ENCODE results near the gene LYRM4. TPM values are rescaled to one million over a fixed set of nuclear protein-coding genes. Genes with fewer than 3 reads are reported as not detected.

LYRM4 gene
- total RNA-seq, 1 experiment from 2014 or later, result 36.5 TPM

- peak; percentile 11 to 17 for DNase-seq
- H3K27ac ChIP-seq, result peak within 1 kb of the TSS; percentile 33
These were observed 175.7 kb downstream of the LYRM4 start, which contains the start of gene PPP1R3G for GRCh38 chr6:5084781-5085647. Gene PPP1R3G (plus strand): TSS chr6:5085341. CDS start chr6:5085486, 145 bp downstream.

DNA sequence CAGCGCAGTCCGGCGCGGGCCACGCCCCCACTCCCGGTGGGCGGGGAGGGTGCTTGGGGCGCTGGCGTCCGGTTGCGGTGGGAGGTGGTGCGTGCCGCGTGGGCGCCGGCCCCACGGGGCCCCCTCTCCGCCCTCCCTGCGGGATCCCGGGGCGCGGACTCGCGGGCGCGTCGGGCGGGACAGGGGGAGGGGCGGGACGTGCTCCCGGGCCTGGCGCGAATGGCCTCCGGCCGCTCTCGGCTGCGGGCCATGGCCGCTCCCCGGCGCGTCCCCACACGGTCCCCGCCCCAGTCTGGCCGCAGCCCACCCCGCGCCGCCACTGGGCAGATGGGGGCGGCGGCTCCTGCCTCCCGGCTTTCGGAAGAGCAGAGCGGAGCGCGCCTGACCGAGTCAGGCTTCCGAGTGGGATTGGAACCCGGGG, 176.4 kb downstream of the LYRM4 start:
- H3K4me1 ChIP-seq, result no peaks in the 10 kb centered on the region
- H3K9me3 ChIP-seq (replicated peaks), result no peaks in the 10 kb centered on the region
- H3K4me3 ChIP-seq, result peak overlapping the region; percentile 62
- no peaks in the 10 kb centered on the region for H3K27me3 ChIP-seq
- peak; percentile 20 to 27 for DNase-seq
- H3K27ac ChIP-seq, result peak overlapping the region; percentile 33
- H3K36me3 ChIP-seq, result no peaks in the 10 kb centered on the region

More at GRCh38 chr6:5084781-5085647, 175.7 kb downstream of the LYRM4 start, which contains the start of gene PPP1R3G:
- Histone ChIP-seq H3K9me3 (replicated peaks) (no peaks in the 10 kb centered on the region), H3K4me3 (peak within 1 kb of the TSS; percentile 62), H3K4me1 (no peaks in the 10 kb centered on the region), H3K36me3 (no peaks in the 10 kb centered on the region), H3K27me3 (no peaks in the 10 kb centered on the region)

DNA sequence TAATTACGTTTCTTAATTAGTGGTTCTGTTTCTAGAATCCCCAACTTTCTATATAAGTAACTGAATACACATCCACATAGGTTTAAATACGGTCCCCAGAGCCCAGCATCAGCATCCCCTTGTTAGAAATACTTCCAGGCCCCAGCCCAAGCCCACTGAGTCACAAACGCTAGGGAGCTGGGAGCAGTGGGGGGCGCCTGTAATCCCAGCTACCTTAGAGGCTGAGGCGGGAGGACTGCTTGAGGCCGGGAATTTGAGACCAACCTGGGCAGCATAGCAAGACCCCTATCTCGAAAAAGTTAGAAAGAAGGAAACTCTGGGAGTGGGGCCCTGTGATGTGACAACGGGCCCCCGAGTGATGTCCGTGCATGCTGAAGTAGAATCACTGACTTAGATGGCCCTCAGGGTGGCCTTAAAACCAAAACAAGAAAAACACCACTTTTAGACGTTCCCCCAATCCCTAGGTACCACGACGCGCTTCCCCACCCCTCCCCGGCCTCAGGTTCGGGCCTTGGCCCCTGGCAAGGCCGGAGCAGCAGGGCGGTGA, 176.9 kb downstream of the LYRM4 start:
- H3K27ac ChIP-seq, result peak overlapping the region; percentile 18; the same call in 1 of the 2 replicates
- DNase-seq, result no peak
- H3K4me3 ChIP-seq, result peak overlapping the region; percentile 62
- H3K4me1 ChIP-seq, result no peaks in the 10 kb centered on the region
- H3K9me3 ChIP-seq (replicated peaks), result no peaks in the 10 kb centered on the region
- no peaks in the 10 kb centered on the region for H3K36me3 ChIP-seq
- H3K27me3 ChIP-seq, result no peaks in the 10 kb centered on the region

DNA sequence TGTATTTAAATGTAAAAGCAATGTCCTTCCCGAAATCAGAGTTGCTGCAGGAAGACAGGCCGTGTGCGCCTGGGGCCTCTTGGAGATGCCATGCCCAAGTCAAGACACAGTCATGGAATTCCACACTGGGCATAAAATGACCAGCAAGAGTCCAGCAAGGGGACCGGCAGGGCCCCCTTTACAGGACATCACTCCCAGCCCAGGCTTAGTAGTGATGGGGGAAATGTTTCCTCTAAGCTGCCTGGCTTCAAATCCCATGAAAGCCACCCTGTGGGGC, 177.5 kb downstream of the LYRM4 start:
- Histone ChIP-seq H3K9me3 (replicated peaks) (no peaks in the 10 kb centered on the region), H3K4me1 (no peaks in the 10 kb centered on the region)
- no peak for DNase-seq

DNA sequence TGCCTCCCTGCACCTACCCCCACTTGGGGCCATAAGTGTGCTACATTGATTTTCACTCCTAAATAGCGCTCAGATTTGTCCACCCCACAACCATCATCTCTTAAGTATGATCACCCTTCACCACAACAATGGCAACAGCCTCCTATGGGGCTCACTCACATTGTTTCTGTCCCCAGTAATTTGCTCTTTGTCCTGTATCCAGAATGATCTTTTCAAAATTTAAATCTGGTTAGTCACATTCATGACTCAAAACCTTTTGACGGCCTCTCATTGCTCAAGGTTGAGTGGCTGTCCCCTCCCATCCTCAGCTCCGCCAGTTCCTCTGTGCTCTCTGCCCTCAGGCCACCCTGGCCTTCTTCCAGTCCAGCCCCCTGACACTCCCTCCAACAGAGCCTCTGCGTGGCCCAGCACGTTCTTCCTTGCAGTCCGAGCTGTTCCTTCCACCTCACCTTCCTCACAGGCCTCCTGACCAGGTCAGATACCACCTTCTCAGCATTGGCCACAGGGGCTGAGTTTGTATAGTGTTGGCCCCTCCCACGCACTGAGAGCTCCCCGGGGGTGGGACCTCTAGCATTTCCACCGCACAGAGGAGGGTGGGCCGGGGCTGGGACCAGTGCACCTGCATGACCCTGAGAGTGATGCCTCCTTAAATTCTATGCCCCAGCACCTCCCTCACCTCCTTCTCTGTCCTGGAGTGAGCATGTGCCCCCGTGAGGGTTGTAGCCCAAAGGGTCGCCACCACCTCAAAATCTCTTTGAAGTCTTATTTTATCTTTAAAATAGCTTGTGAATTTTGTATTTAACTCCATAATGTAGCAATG, 178.1 kb downstream of the LYRM4 start:
- H3K4me3 ChIP-seq, result no peak overlapping the region
- H3K27ac ChIP-seq, result no peak overlapping the region
- H3K4me1 ChIP-seq, result no peaks in the 10 kb centered on the region
- no peaks in the 10 kb centered on the region for H3K27me3 ChIP-seq
- H3K9me3 ChIP-seq (replicated peaks), result no peaks in the 10 kb centered on the region
- no peak for DNase-seq
- no peaks in the 10 kb centered on the region for H3K36me3 ChIP-seq

More for the DNA sequence above, 177.5 kb downstream of the LYRM4 start:
- no peaks in the 10 kb centered on the region for H3K36me3 ChIP-seq
- H3K4me3 ChIP-seq, result no peak overlapping the region
- no peak overlapping the region for H3K27ac ChIP-seq
- no peaks in the 10 kb centered on the region for H3K27me3 ChIP-seq

DNA sequence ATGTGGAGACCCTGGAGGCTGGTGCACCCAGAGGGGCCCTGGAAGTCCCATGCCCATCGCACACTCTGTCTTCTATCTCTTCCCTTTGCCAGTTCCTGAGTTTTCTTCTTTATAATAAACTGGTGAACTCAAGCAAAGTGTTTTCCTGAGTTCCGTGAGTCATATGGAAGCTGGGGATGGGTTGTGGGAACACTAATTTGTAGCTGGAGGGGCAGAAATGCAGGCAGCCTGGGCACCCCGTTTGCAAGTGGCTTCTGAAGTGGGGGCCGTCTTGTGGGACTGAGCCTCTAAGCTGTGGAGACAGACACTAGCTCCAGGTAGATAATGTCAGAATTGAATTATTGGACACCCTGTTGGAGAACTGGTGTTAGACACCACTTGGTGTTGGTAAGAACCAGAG, 178.8 kb downstream of the LYRM4 start:
- Histone ChIP-seq H3K9me3 (replicated peaks) (no peaks in the 10 kb centered on the region), H3K4me3 (no peak overlapping the region), H3K4me1 (no peaks in the 10 kb centered on the region), H3K27ac (no peak overlapping the region), H3K36me3 (no peaks in the 10 kb centered on the region), H3K27me3 (no peaks in the 10 kb centered on the region)
- DNase-seq, result no peak

- DNase-seq, result no peak
- Histone ChIP-seq H3K4me3 (no peak overlapping the region), H3K4me1 (no peaks in the 10 kb centered on the region), H3K27ac (no peak overlapping the region), H3K9me3 (replicated peaks) (no peaks in the 10 kb centered on the region), H3K27me3 (no peaks in the 10 kb centered on the region), H3K36me3 (no peaks in the 10 kb centered on the region)
These were observed 179.6 kb downstream of the LYRM4 start for GRCh38 chr6:5081182-5081581.

GRCh38 chr6:5080574-5080973, 180.2 kb downstream of the LYRM4 start:
- DNase-seq, result no peak
- no peaks in the 10 kb centered on the region for H3K4me1 ChIP-seq

GRCh38 chr6:5079692-5080091, 181.1 kb downstream of the LYRM4 start:
- Histone ChIP-seq H3K4me3 (no peak overlapping the region), H3K4me1 (no peaks in the 10 kb centered on the region), H3K36me3 (no peaks in the 10 kb centered on the region), H3K27me3 (no peaks in the 10 kb centered on the region), H3K27ac (no peak overlapping the region), H3K9me3 (replicated peaks) (no peaks in the 10 kb centered on the region)
- DNase-seq, result no peak

More at GRCh38 chr6:5080574-5080973, 180.2 kb downstream of the LYRM4 start:
- Histone ChIP-seq H3K9me3 (replicated peaks) (no peaks in the 10 kb centered on the region), H3K4me3 (no peak overlapping the region), H3K36me3 (no peaks in the 10 kb centered on the region), H3K27ac (no peak overlapping the region), H3K27me3 (no peaks in the 10 kb centered on the region)

DNA sequence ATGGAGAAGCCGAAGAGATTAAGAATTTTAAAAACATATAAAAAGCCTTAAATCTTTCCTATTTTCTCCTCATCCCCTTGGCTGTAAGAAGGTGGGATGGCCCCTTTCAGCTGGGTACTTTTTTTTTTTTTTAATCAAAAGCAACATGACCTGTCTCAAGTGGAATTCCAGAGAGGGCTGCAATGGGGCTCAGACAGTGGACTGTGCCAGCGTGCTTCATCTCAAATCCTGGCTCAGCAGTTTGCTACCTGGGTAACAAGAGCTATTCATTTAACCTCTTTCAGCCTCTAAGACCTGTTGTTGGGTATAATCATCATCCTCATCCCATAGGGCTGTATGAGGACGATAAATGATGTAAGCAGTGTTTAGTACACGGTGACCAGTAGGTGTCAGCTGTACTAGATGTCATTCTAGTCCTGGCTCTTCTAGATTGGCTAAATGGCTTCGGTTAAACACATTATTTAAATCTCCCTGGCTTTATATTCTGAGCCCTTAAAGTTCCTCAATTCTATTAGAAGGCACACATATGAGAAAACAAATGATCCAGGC, 182.6 kb downstream of the LYRM4 start:
- Histone ChIP-seq H3K4me1 (no peaks in the 10 kb centered on the region), H3K27me3 (no peaks in the 10 kb centered on the region), H3K9me3 (replicated peaks) (no peaks in the 10 kb centered on the region), H3K36me3 (no peaks in the 10 kb centered on the region), H3K27ac (no peak overlapping the region), H3K4me3 (no peak overlapping the region)
- peak in 1 of 2 experiments; percentile 5 for DNase-seq

- DNase-seq, result no peak
- H3K27me3 ChIP-seq, result no peaks in the 10 kb centered on the region
- no peaks in the 10 kb centered on the region for H3K4me1 ChIP-seq
- no peak overlapping the region for H3K4me3 ChIP-seq
- no peaks in the 10 kb centered on the region for H3K9me3 ChIP-seq (replicated peaks)
- no peak overlapping the region for H3K27ac ChIP-seq
- no peaks in the 10 kb centered on the region for H3K36me3 ChIP-seq
These were observed 183.8 kb downstream of the LYRM4 start for GRCh38 chr6:5076931-5077330.

- Histone ChIP-seq H3K27me3 (no peaks in the 10 kb centered on the region), H3K4me3 (no peak overlapping the region), H3K9me3 (replicated peaks) (no peaks in the 10 kb centered on the region), H3K27ac (no peak overlapping the region), H3K4me1 (no peaks in the 10 kb centered on the region), H3K36me3 (no peaks in the 10 kb centered on the region)
- no peak for DNase-seq
These were observed 186.8 kb downstream of the LYRM4 start for GRCh38 chr6:5073992-5074391.

GRCh38 chr6:5072440-5072839, 188.3 kb downstream of the LYRM4 start:
- no peaks in the 10 kb centered on the region for H3K9me3 ChIP-seq (replicated peaks)
- H3K36me3 ChIP-seq, result no peaks in the 10 kb centered on the region
- H3K4me1 ChIP-seq, result no peaks in the 10 kb centered on the region
- no peak overlapping the region for H3K27ac ChIP-seq
- no peaks in the 10 kb centered on the region for H3K27me3 ChIP-seq
- no peak for DNase-seq
- no peak overlapping the region for H3K4me3 ChIP-seq

GRCh38 chr6:5071216-5071615, 189.5 kb downstream of the LYRM4 start:
- H3K27me3 ChIP-seq, result no peaks in the 10 kb centered on the region
- no peak for DNase-seq
- H3K27ac ChIP-seq, result no peak overlapping the region
- H3K9me3 ChIP-seq (replicated peaks), result no peaks in the 10 kb centered on the region
- H3K4me3 ChIP-seq, result no peak overlapping the region
- H3K36me3 ChIP-seq, result no peaks in the 10 kb centered on the region
- no peaks in the 10 kb centered on the region for H3K4me1 ChIP-seq
